Measurements from ENCODE around the gene PPM1F.
A peak's percentile ranks its signal among the peaks of the same experiment; 100 is the strongest.
"Not testable (repeated sequence)": the region's sequence is repeated elsewhere in the genome, so short reads cannot be mapped to it uniquely, and the experiment has no call there.

PPM1F gene

GRCh38 chr22:21939935-21940334, 12.7 kb downstream of the PPM1F start:
- DNase-seq (ENCODE audit: low read depth), result not testable (repeated sequence)

DNA sequence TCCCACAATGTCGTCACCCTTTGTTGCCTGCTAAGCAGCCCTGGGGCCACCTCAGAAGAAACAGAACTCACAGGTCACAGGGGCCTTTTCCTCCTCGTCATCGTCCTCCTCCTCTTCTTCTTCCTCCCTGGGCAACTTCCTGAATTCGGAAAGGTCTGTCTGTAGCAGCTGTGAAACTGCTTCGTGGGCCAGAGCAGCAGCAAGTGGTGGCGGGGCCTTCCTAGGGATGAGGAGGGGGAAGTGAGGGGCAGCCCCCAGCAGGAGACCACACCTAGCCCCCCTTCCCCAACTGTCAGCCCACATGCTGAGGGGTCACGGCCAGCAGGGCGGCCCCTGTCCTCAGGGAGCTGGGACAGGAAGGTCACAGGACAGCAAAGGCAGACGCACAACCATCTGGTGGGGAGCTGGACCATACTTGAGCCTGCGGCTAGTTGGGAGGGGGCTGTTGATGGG, 13.2 kb downstream of the PPM1F start:
- no peak for DNase-seq (ENCODE audit: low read depth)

GRCh38 chr22:21938906-21939305, 13.7 kb downstream of the PPM1F start:
- DNase-seq (ENCODE audit: low read depth), result no peak

- peak; percentile 88 for DNase-seq (ENCODE audit: low read depth)
Measured at GRCh38 chr22:21938071-21938822, 14.4 kb downstream of the PPM1F start.

DNA sequence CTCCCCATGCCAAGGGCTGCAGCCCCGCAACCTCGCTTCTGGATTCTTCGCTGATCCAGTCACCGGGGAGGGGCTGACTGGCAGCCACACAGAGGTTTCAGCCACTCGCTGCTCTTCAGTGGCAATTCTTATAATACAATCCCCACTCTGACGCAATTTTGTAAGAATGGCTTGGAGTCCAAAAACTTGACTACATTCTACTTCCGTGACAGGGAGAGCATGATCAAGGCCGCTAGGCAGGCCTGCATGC, 14.9 kb downstream of the PPM1F start:
- peak; percentile 96 for DNase-seq (ENCODE audit: low read depth)

- DNase-seq (ENCODE audit: low read depth), result peak; percentile 23
Measured at GRCh38 chr22:21937041-21937820, 15.4 kb downstream of the PPM1F start.

DNA sequence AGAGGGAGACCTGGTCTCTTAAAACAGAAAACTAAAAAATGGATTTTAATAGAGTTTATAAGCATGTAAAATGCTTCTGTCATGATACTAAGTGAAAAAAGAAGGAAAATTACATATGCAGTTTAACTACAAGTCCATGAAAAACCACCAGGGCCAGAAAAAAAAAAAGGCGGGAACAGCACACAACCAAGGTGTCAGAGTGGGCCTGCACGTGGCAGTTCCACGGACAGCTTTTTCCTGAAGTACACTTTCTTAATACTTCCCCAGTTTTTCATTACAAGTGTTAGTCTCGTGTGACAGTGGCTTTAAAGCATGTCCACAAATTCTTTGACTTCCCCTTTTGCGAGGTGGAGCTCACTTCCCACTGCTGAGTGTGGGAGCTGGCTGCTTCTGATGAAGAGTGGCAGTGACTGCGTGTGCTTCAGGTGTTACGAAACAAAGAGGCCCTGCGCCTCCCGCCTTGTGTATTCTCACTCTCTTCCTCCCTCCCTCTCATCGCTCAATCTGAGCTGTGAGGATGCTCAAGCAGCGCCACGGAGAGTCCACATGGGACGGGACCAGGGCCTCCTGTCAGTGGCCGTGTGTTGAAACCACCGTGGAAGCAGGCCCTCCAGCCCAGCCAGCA, 16.4 kb downstream of the PPM1F start:
- DNase-seq (ENCODE audit: low read depth), result peak; percentile 24

DNA sequence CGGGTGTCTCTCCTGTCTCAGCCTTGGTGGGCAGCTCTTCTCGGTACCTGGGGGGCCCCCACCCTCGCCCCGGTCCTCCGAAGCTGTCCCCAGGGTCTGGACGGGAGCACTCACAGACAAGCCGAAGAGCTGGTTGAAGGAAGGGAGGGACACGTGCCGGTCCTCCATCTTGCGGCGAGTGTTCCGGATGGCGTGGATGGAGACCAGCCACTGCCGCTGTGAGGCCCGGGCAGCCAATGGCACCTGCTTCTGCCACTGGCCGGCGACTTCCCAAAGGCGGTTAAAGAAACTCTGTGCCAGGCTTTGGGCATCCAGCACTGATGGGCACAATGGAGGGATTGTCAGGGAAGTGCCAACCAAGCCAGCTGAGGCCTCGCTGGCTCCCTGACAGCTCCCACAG, 18.7 kb downstream of the PPM1F start:
- DNase-seq (ENCODE audit: low read depth), result no peak

DNA sequence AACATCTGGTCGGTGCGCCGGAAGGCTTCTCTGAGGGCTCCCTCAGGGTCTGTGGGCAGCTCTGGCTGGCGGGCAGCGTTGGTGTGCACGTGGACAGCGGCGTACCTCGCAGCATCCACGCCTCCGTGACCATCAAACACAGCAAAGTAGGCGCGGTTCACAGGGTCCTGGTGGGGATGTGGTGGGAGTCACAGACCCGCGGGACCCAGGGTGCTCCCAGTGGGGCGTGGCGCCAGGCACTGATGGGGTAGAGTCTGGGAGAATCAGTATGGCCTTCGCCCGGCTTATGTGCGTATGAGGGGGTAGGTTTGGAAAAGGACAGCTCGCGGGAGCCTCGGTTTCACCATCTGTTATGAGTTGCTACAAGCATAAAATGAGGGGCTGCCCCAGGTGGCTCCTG, 19.2 kb downstream of the PPM1F start:
- DNase-seq (ENCODE audit: low read depth), result no peak

DNA sequence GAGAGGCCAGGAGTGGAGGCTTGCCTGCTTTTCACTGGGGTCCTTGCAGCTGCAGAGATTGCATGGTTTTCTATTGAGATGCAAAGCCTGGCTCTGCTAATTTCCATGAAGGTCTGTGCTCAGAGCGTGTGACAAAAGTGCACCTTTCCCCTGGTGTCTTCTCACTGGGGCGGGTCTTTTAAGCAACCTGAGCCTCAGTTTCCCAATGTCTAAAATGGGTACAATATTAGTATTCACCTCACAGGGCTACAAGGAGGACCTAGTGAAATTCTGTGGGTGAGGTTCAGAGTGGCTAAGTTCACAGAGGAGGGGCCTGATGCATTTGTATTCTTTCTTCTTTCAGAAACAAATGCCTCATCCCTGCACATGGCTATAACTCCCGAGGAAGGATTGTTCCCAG, 20.3 kb downstream of the PPM1F start:
- DNase-seq (ENCODE audit: low read depth), result no peak

DNA sequence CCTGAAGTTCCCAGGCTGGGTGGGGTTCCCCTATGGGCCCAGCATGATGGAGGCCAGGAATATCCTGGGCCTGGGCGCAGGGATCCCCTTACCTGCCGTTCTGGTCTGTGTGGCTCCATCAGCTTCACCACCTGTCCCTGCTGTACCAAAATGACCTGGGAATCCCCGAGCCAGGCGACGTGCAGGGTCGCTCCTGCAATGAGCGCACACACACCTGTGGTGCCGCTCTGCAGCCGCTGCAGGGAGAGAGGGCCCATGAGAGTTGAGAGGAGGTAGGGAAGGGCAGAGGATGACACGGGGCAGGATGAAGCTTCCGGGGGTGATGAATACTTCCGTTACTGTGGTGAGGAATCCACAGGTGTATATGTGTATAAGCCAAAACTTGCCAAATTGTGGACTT, 21.6 kb downstream of the PPM1F start:
- no peak for DNase-seq (ENCODE audit: low read depth)

DNA sequence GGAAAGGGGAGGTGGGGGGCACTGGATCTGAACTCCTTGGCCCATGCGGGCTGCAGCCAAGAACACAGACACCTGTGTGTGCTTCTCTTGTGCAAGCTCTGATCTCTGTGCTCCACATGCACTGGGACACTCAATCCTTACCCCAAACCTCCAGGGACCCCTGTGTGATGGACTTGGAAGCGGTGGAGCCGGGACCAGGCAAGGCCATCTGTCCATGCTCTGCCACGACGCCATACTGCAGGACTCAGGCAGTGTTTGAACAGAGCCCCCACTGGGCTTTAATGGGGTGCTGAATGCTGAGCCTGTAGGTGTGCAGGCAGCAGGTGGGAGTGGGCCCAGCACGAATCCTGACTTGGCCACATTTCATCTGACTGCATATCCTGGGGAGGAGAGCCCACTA, 23.4 kb downstream of the PPM1F start:
- DNase-seq (ENCODE audit: low read depth), result no peak

DNA sequence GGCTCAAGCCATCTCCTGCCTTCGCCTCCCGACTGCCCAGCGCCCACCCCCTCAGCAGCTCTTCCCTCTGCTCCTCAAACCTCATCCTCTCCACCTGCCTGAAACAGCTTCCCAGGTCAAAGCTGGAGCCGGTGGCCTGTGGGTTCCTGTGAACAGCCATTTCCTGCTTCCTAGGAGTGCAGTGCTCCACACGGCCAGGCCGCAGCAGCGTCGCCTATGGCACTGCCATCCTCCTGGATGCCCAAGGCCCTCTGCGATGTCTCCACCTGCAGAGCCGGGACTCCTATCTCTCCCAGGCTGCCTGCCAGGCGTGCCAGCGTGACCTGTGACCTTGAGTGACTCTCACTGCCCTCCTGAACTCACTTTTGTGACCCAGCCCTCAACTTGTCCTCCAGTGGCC, 24.6 kb downstream of the PPM1F start:
- DNase-seq (ENCODE audit: low read depth), result no peak

GRCh38 chr22:21927174-21927823, 25.3 kb downstream of the PPM1F start:
- no peak for DNase-seq (ENCODE audit: low read depth)

- DNase-seq (ENCODE audit: low read depth), result no peak
Measured at GRCh38 chr22:21926728-21927127, 25.9 kb downstream of the PPM1F start.

DNA sequence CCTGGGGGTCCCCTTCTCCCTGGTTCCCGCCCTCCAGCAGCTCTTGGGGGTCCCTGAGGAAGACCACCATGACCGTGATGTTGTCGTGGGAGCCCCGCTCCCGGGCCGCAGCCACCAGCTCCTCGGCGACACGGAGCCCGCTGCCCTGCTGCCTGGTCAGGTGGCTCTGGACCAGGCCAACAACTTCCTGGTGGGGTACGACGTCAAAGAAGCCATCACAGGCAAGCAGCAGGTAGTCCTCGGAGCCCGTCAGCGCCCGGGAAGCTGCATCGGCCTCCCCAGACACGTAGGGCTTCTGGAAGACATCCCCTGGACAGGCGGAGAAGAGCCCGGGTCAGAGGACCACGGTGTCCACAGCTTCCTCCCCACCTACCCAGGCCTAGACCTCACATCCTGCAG, 29.5 kb downstream of the PPM1F start:
- DNase-seq (ENCODE audit: low read depth), result no peak

- no peak for DNase-seq (ENCODE audit: low read depth)
Measured at GRCh38 chr22:21922370-21923162, 30.1 kb downstream of the PPM1F start.

DNA sequence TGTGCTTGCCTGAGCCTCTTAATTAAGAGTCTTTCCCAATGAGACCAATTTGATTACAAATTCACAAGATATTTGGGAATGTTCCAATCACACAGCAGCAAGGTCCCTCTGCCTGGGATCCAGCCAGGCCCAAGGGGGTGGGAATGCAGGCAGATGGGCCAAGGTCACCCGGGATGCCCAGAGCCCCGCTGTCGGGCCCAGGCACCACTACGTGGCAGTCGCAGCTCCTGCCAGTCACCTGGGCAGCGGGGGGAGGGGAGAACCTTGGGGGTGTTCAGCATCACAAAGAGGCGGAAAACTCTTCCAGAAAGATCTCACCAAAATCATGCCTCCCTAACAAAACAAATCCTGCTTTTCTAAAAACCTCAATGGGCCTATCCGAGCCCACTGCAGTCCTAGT, 30.9 kb downstream of the PPM1F start:
- peak; percentile 50 for DNase-seq (ENCODE audit: low read depth)

DNA sequence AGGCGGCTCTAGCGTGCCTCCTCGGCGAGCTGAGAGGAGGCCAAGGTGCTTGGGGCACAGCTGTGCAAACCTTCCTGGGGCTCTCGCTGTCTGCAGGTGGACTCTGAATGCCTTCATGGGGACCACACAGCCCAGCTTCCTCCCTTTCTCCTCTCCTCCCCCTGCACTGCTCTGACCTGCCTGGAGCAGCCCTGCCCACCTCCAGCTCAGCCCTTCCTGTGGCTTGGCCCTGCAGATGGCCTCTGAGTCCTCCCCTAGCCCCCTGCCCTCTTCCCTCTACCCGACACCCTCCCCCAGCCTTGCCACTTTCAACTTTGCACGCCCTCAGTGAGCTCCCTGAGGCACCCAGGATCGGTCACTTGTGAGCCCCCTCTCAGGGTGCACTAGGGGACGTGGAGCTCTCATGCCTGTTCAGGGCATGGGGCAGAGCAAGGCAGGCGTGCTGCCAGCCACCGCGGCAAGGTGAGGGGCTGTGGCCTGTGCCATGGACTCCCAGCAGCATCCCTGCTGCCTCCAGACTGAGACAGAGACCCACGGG, 31.4 kb downstream of the PPM1F start:
- no peak for DNase-seq (ENCODE audit: low read depth)

DNA sequence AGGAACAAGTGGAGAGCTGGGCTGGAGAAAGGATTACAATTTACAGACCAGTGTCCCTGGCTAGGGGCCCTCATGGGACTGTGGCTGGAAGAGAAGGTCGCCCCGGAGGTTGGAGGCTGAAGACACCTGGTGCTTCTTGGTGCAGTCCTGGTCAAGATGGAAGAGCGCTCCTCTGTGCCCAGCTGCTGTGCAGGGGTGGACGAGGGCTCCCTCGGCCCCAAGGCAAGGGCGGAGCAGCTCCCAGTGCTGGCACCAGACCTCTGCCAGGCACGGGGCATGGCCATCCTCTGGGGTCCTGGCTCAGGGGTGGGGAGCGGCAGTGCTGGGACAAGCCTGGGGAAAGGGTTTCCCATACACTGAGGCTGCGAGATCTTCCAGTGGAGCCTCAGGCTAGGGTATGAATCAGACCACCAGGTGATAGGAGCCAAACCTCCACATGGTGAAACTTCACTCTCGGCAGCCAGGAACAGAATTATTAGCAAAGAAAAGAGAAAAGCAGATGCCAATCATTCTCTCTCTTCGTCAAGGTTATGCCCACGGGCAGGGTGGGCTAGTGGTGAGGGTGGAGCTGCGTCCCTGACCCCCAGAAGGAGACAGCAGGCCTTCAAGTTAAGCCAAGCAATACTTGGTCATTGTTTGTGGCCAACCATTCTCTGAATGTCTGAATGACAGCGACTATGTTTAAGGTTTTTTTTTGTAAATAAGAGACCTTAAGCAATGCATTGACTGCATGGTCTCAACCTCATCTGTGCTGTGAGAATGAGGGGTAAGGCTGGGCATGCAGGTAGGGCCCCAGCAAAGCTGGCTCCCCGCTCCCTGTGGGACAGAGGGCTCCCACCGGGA, 32.1 kb downstream of the PPM1F start:
- DNase-seq (ENCODE audit: low read depth), result no peak
